Endothelial cell of umbilical vein (primary cell): ENCODE data around the gene GALNT17. TPM values are rescaled to one million over a fixed set of nuclear protein-coding genes. Genes with fewer than 3 reads are reported as not detected.

Source experiments
- BruUV-seq: library from RNA; stranded (reverse); fragments of 400-500 nt; replicated peaks from 2 replicates; lab custom pipeline; 2021; lab: Mats Ljungman, UMichigan
- CTCF ChIA-PET: fragments of 300-600, 350-600 bp; sonication (Branson Sonifier 250); formaldehyde crosslinking; loops from one replicate; lab custom pipeline; 2021; ENCODE audit warnings: antibody characterized with exemption, inconsistent platforms; lab: Charles Lee
- POLR2A ChIA-PET: fragments of 300-600, 350-600 bp; sonication (Branson Sonifier 250); formaldehyde crosslinking; loops from one replicate; lab custom pipeline; 2021; ENCODE audit warnings: antibody characterized with exemption, inconsistent platforms; lab: Charles Lee
- DNase-seq: peaks from one replicate; pipeline ENCODE4 v3.0.0-alpha.2; 2011; ENCODE audit warnings: low read depth, low spot score
- FAIRE-seq: peaks from 2 replicates; lab custom pipeline; 2011; peaks lifted over from hg19 to GRCh38; lab: Jason Lieb, UNC
- H2AFZ ChIP-seq: 2 replicates; pipeline ENCODE4 v1.6.0; 2012; ENCODE audit warnings: low read depth, low read length, control low read depth, inconsistent platforms
- H3K27ac ChIP-seq: 2 replicates; pipeline ENCODE4 v1.5.1; 2011; ENCODE audit warnings: low read depth, mild to moderate bottlenecking, control low read depth, low read length, moderate library complexity; ENCODE audit not compliant: insufficient read depth
- H3K27me3 ChIP-seq, 2 experiments: 2 replicates each; pipeline versions ENCODE4 v1.6.0 to v1.6.1; 2011; ENCODE audit warnings: low read length in 2 of 2, mixed read lengths in 1 of 2; ENCODE audit not compliant: control insufficient read depth in 2 of 2, insufficient read depth in 2 of 2
- H3K36me3 ChIP-seq, 2 experiments: 2 replicates in 1 of 2; 3 replicates in 1 of 2; pipeline ENCODE4 v1.5.1; 2011; ENCODE audit warnings: low read length in 2 of 2, mild to moderate bottlenecking in 1 of 2, moderate library complexity in 1 of 2; ENCODE audit not compliant: control insufficient read depth in 2 of 2, insufficient read depth in 2 of 2; ENCODE audit errors: extremely low read depth in 1 of 2
- H3K4me1 ChIP-seq: 3 replicates; pipeline ENCODE4 v1.5.1; 2011; ENCODE audit warnings: mild to moderate bottlenecking, low read length; ENCODE audit not compliant: control insufficient read depth, insufficient read depth; ENCODE audit errors: extremely low read depth
- H3K4me2 ChIP-seq: 2 replicates; pipeline ENCODE4 v1.6.1; 2011; ENCODE audit warnings: low read length, control low read depth, mixed read lengths; ENCODE audit not compliant: insufficient read depth
- H3K4me3 ChIP-seq, 3 experiments: fragments of 200-600 bp in 1 of 3; sonication (generic), shearing (Covaris generic) in 1 of 3; replicated peaks in 1 of 3; 2 replicates each; pipeline ENCODE4 v1.5.1; 2011 to 2016; ENCODE audit warnings: control low read depth in 3 of 3, low read length in 3 of 3, mild to moderate bottlenecking in 2 of 3, inconsistent platforms in 1 of 3, low read depth in 1 of 3, moderate library complexity in 1 of 3; ENCODE audit not compliant: insufficient read depth in 1 of 3
- H3K79me2 ChIP-seq: 2 replicates; pipeline ENCODE4 v1.6.0; 2012; ENCODE audit warnings: low read length, inconsistent platforms; ENCODE audit not compliant: control insufficient read depth, insufficient read depth
- H3K9ac ChIP-seq: replicated peaks from 2 replicates; pipeline ENCODE3; 2011; ENCODE audit warnings: low read length, control low read depth; ENCODE audit not compliant: insufficient read depth; ENCODE audit errors: extremely low read depth
- H3K9me1 ChIP-seq: replicated peaks from 3 replicates; pipeline ENCODE4 v1.6.0; 2011; ENCODE audit warnings: mild to moderate bottlenecking, low read length; ENCODE audit not compliant: control insufficient read depth, insufficient read depth; ENCODE audit errors: extremely low read depth
- H3K9me3 ChIP-seq: replicated peaks from 2 replicates; pipeline ENCODE4 v1.5.1; 2012; ENCODE audit warnings: low read length, inconsistent platforms; ENCODE audit not compliant: control insufficient read depth, insufficient read depth
- H4K20me1 ChIP-seq: replicated peaks from 2 replicates; pipeline ENCODE3; 2011; ENCODE audit warnings: mild to moderate bottlenecking, low read length; ENCODE audit not compliant: control insufficient read depth, insufficient read depth; ENCODE audit errors: extremely low read depth
- CTCF ChIP-seq, 2 donors: IDR thresholded peaks; 1 replicate in 1 of 2; 2 replicates in 1 of 2; pipeline ENCODE4 v1.5.1; 2011; ENCODE audit warnings: low read length in 2 of 2, mild to moderate bottlenecking in 2 of 2, moderate library complexity in 2 of 2, control low read depth in 1 of 2, inconsistent platforms in 1 of 2, low read depth in 1 of 2; ENCODE audit not compliant: insufficient read depth in 1 of 2; ENCODE audit errors: extremely low read depth in 1 of 2
- EZH2 ChIP-seq: IDR thresholded peaks from 2 replicates; pipeline ENCODE4 v1.6.1; 2012; ENCODE audit warnings: borderline replicate concordance, low read depth, mild to moderate bottlenecking, moderate library complexity, low read length, inconsistent platforms; ENCODE audit not compliant: severe bottlenecking
- FOS ChIP-seq: IDR thresholded peaks from 2 replicates; pipeline ENCODE4 v1.6.1; 2011; ENCODE audit warnings: mild to moderate bottlenecking, low read length, moderate library complexity, borderline replicate concordance; ENCODE audit not compliant: insufficient read depth
- GATA2 ChIP-seq: IDR thresholded peaks from 2 replicates; pipeline ENCODE4 v1.7.0; 2011; ENCODE audit warnings: low read depth, mild to moderate bottlenecking, moderate library complexity, mixed read lengths, low read length; ENCODE audit not compliant: insufficient read length, insufficient read depth
- JUN ChIP-seq: IDR thresholded peaks from 2 replicates; pipeline ENCODE4 v1.6.1; 2011; ENCODE audit warnings: borderline replicate concordance, low read depth; ENCODE audit not compliant: insufficient read length, insufficient read depth
- MAX ChIP-seq: IDR thresholded peaks from 2 replicates; pipeline ENCODE4 v1.6.1; 2011; ENCODE audit not compliant: insufficient read depth, insufficient read length
- MYC ChIP-seq: IDR thresholded peaks from one replicate; pipeline ENCODE4 v1.6.1; 2011; ENCODE audit warnings: mild to moderate bottlenecking, low read depth, low read length
- POLR2A ChIP-seq: IDR thresholded peaks from 2 replicates; pipeline ENCODE4 v1.6.1; 2012; ENCODE audit warnings: low read depth, mild to moderate bottlenecking, control low read depth, low read length
- POLR2AphosphoS5 ChIP-seq: IDR thresholded peaks from 2 replicates; pipeline ENCODE4 v1.6.1; 2012; ENCODE audit warnings: low read depth, mild to moderate bottlenecking, control low read depth, low read length, moderate library complexity; ENCODE audit not compliant: insufficient read depth
- dilution Hi-C: fragments of 300-500 bp; cut with MboI; formaldehyde crosslinking; loops from one replicate; pipeline ENCODE4 v1.15.0; 2019; ENCODE audit warnings: low sequenced_read_pairs; ENCODE audit not compliant: extremely low pct_ligation_motif_present
- intact Hi-C: fragments of 100-400 bp; cut with micrococcal nuclease; formaldehyde crosslinking; loops from one replicate; pipeline ENCODE4 v1.10.0; 2022
- polyA plus RNA-seq, 4 experiments: library from polyadenylated mRNA; depleted of rRNA in 3 of 4; stranded (reverse) in 3 of 4; unstranded in 1 of 4; fragments of >200 nt; gene quantifications; 2 replicates each; pipeline versions ENCODE4 v1.2.1 to v1.2.3, GENCODE V29; 2011 to 2012; ENCODE audit warnings: missing spikeins in 1 of 4
- total RNA-seq: library from RNA; stranded (reverse); gene quantifications from 2 replicates; pipeline ENCODE4 v1.2.3, GENCODE V29; 2021

The GALNT17 gene
- total and polyA plus RNA-seq, 2 donors (not counting 3 experiments of a cell fraction or from before 2014, with no cell fraction given), result not detected

GRCh38 chr7:71636329-71636728 is 504.4 kb downstream of the GALNT17 start:
- FAIRE-seq (no peak), DNase-seq (no peak)
- Histone ChIP-seq H3K4me2 (no peak overlapping the region), H3K4me3 (no peak overlapping the region), H3K9ac (no peak overlapping the region), H3K9me3 (no peaks in the 10 kb centered on the region), H3K9me1 (no peaks in the 10 kb centered on the region), H3K36me3 (no peaks in the 10 kb centered on the region), H3K27me3 (no peaks in the 10 kb centered on the region), H3K4me1 (no peaks in the 10 kb centered on the region), H2AFZ (no peak overlapping the region), H4K20me1 (no peaks in the 10 kb centered on the region), H3K79me2 (no peaks in the 10 kb centered on the region), H3K27ac (no peak overlapping the region)
- intact Hi-C loops (no loop called here), dilution Hi-C loops (no loop called here)
- POLR2A ChIA-PET, result no interaction called here
- TF ChIP-seq EZH2 (no peak), JUN (no peak), GATA2 (no peak), POLR2A (no peak), MAX (no peak), MYC (no peak), FOS (no peak), CTCF (IDR thresholded peaks at IDR 0.05; ENCODE audit: extremely low read depth in 1 of 2, insufficient read depth in 1 of 2, low read depth in 1 of 2, low read length in 2 of 2) (no peak), POLR2AphosphoS5 (no peak)
- CTCF ChIA-PET, result no interaction called here
- no TSS peak for BruUV-seq
